ENCODE measurements around the gene TMEM225B.

DNA sequence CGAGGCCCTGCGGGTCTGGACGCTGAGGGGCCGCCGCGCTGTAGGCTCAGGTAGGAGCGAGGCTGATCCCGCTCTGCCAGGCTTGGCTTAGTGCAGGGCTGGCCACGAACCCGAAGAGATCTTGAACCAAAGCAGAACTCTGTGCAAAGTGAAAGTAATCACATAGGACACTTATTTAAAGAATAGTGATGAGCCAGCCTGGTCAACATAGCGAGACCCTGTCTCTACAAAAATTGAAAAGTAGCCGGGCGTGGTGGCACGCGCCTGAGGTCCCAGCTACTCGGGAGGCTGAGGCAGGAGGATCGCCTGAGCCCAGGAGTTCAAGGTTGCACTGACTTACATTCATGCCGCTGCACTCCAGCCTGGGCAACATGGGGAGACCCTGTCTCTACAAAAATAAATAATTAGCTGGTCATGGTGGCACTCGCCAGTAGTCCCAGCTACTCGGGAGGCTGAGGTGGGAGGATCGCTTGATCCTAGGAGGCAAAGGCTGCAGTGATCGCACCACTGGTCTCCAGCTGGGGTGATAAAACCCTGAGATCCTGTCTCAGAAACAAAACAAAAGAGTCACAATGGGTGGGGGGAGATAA is 19.2 kb downstream of the TMEM225B start:
- TF ChIP-seq, protein P1, sequence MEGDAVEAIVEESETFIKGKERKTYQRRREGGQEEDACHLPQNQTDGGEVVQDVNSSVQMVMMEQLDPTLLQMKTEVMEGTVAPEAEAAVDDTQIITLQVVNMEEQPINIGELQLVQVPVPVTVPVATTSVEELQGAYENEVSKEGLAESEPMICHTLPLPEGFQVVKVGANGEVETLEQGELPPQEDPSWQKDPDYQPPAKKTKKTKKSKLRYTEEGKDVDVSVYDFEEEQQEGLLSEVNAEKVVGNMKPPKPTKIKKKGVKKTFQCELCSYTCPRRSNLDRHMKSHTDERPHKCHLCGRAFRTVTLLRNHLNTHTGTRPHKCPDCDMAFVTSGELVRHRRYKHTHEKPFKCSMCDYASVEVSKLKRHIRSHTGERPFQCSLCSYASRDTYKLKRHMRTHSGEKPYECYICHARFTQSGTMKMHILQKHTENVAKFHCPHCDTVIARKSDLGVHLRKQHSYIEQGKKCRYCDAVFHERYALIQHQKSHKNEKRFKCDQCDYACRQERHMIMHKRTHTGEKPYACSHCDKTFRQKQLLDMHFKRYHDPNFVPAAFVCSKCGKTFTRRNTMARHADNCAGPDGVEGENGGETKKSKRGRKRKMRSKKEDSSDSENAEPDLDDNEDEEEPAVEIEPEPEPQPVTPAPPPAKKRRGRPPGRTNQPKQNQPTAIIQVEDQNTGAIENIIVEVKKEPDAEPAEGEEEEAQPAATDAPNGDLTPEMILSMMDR (IDR thresholded peaks at IDR 0.05) = no peak
- no peak for TF ChIP-seq POLR2A (IDR thresholded peaks at IDR 0.05)
